Tibial nerve (tissue), 4 donors: ENCODE measurements around the gene PSMD2.

Source experiments
- CTCF ChIP-seq, 5 experiments: fragments of 200-600 bp in 3 of 5; fragments of 450-650 bp in 2 of 5; sonication (generic) in 3 of 5; IDR thresholded peaks; one replicate each; pipeline ENCODE4 v1.5.1; 2016 to 2019; ENCODE audit warnings: antibody characterized with exemption in 5 of 5, mild to moderate bottlenecking in 3 of 5, moderate library complexity in 2 of 5
- EP300 ChIP-seq, 2 donors: sonication (generic); formaldehyde crosslinking; IDR thresholded peaks; one replicate each; pipeline ENCODE4 v1.6.1; 2017; ENCODE audit warnings: antibody characterized with exemption in 2 of 2, mild to moderate bottlenecking in 1 of 2
- POLR2A ChIP-seq, 2 donors: fragments of 450-650 bp; IDR thresholded peaks; one replicate each; pipeline ENCODE4 v1.6.1; 2017; ENCODE audit warnings: antibody characterized with exemption in 2 of 2, mild to moderate bottlenecking in 2 of 2, moderate library complexity in 2 of 2

GRCh38 chr3:184305577-184305976, 6.5 kb downstream of the PSMD2 start:
- TF ChIP-seq CTCF (IDR thresholded peaks at IDR 0.05) (no peak), POLR2A (IDR thresholded peaks at IDR 0.05) (no peak), EP300 (IDR thresholded peaks at IDR 0.05) (no peak)
